Stimulated activated CD8-positive, alpha-beta memory T cell treated with anti-CD3 and anti-CD28 coated beads, Interleukin-7, amount 100 ng/mL, for 24 hours (primary cell): ENCODE results near the gene GRIK4.

Source experiments
- DNase-seq: peaks from one replicate; pipeline ENCODE4 v3.0.0-alpha.2; 2020; ENCODE audit warnings: low read depth

Gene GRIK4

GRCh38 chr11:120675171-120675570, 163.6 kb downstream of the GRIK4 start:
- no peak for DNase-seq

- DNase-seq, result no peak
These were observed 165.4 kb downstream of the GRIK4 start for GRCh38 chr11:120676991-120677390.

- no peak for DNase-seq
These were observed 168.8 kb downstream of the GRIK4 start for GRCh38 chr11:120680322-120680721.

- DNase-seq, result no peak
These were observed 170.1 kb downstream of the GRIK4 start for GRCh38 chr11:120681434-120682331.

- DNase-seq, result no peak
These were observed 170.7 kb downstream of the GRIK4 start for GRCh38 chr11:120682332-120682649.

- no peak for DNase-seq
These were observed 171.3 kb downstream of the GRIK4 start for GRCh38 chr11:120682866-120683265.

GRCh38 chr11:120686516-120686915, 175.0 kb downstream of the GRIK4 start:
- no peak for DNase-seq

- DNase-seq, result no peak
These were observed 176.6 kb downstream of the GRIK4 start for GRCh38 chr11:120688163-120688562.

GRCh38 chr11:120689596-120690275, 178.2 kb downstream of the GRIK4 start:
- DNase-seq, result no peak

GRCh38 chr11:120690406-120690805, 178.9 kb downstream of the GRIK4 start:
- no peak for DNase-seq

GRCh38 chr11:120694726-120695125, 183.2 kb downstream of the GRIK4 start:
- no peak for DNase-seq

- DNase-seq, result no peak
These were observed 183.9 kb downstream of the GRIK4 start for GRCh38 chr11:120695426-120695825.

- no peak for DNase-seq
These were observed 184.4 kb downstream of the GRIK4 start for GRCh38 chr11:120695939-120696338.

GRCh38 chr11:120696597-120697218, 185.2 kb downstream of the GRIK4 start:
- no peak for DNase-seq

GRCh38 chr11:120698918-120699317, 187.4 kb downstream of the GRIK4 start:
- no peak for DNase-seq

- no peak for DNase-seq
These were observed 191.1 kb downstream of the GRIK4 start for GRCh38 chr11:120702656-120703055.

GRCh38 chr11:120703358-120704152, 192.0 kb downstream of the GRIK4 start:
- no peak for DNase-seq

- DNase-seq, result no peak
These were observed 192.8 kb downstream of the GRIK4 start for GRCh38 chr11:120704256-120704750.

- DNase-seq, result no peak
These were observed 194.7 kb downstream of the GRIK4 start for GRCh38 chr11:120706257-120706656.

- DNase-seq, result no peak
These were observed 195.6 kb downstream of the GRIK4 start for GRCh38 chr11:120707098-120707497.

GRCh38 chr11:120707663-120708062, 196.1 kb downstream of the GRIK4 start:
- no peak for DNase-seq
